Measurements from ENCODE around the gene MYCBP2. TPM values are rescaled to one million over a fixed set of nuclear protein-coding genes. Genes with fewer than 3 reads are reported as not detected.

MYCBP2 gene
- total RNA-seq, 1 donor from 2014 or later = 42.2 TPM

DNA sequence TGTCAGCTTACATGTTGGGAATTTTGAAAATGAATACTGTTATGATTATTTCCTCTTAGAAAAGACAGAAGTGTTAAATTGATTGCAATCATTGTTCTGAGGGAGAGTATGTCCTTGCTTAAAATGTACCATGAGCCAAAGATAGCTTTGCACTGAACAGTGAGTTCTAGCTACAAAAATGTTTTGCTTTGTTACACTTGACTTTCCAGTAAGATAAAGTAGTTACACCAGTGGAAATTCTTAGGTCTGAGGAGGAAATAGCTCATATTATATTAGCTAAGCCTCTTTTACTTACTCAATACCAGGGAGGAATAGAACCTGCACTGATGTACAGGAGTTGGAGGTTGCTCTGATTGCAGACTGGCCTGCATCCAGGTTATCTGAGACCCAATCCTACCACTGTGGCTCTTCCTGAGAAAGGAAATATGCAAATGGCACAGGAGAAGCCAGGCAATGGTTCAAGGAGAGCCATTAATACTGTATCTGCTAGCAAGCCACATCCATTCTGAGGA is 246.9 kb downstream of the MYCBP2 start:
- Histone ChIP-seq H3K36me3 (peaks cover 97% of the 10 kb centered on the region), H3K27me3 (ENCODE audit: low read depth) (no peaks in the 10 kb centered on the region), H3K4me1 (peaks cover 7% of the 10 kb centered on the region), H3K27ac (replicated peaks) (no peak overlapping the region), H3K4me3 (no peak overlapping the region), H3K9me3 (replicated peaks) (no peaks in the 10 kb centered on the region)
- intact Hi-C loops (cut with micrococcal nuclease) = no loop called here
- TF ChIP-seq, protein P1, sequence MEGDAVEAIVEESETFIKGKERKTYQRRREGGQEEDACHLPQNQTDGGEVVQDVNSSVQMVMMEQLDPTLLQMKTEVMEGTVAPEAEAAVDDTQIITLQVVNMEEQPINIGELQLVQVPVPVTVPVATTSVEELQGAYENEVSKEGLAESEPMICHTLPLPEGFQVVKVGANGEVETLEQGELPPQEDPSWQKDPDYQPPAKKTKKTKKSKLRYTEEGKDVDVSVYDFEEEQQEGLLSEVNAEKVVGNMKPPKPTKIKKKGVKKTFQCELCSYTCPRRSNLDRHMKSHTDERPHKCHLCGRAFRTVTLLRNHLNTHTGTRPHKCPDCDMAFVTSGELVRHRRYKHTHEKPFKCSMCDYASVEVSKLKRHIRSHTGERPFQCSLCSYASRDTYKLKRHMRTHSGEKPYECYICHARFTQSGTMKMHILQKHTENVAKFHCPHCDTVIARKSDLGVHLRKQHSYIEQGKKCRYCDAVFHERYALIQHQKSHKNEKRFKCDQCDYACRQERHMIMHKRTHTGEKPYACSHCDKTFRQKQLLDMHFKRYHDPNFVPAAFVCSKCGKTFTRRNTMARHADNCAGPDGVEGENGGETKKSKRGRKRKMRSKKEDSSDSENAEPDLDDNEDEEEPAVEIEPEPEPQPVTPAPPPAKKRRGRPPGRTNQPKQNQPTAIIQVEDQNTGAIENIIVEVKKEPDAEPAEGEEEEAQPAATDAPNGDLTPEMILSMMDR (IDR thresholded peaks at IDR 0.05; ENCODE audit: borderline replicate concordance) = no peak
- DNase-seq = no peak

DNA sequence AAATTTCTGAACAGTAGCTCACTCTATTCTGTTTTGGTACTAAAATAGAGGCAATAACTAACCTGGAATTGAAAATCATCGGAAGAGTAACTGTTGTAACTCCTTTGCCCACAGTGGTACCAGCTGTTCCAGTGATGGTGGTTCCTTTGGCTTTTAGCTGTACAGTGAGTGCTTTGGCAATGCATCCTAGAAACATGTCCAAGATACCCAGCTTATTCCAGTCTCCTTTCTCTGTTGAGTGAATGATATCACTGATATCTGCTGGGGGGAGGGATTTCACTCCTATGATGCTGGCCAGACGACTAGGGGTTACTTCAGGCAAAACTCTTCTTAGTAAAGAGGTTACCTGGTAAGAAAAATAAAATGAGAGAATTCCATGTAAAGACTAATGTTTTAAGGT is 259.4 kb downstream of the MYCBP2 start:
- H3K27ac ChIP-seq (replicated peaks) = peak overlapping the region; percentile 27
- H3K36me3 ChIP-seq = peaks cover 83% of the 10 kb centered on the region
- intact Hi-C loops (cut with micrococcal nuclease) = no loop called here

DNA sequence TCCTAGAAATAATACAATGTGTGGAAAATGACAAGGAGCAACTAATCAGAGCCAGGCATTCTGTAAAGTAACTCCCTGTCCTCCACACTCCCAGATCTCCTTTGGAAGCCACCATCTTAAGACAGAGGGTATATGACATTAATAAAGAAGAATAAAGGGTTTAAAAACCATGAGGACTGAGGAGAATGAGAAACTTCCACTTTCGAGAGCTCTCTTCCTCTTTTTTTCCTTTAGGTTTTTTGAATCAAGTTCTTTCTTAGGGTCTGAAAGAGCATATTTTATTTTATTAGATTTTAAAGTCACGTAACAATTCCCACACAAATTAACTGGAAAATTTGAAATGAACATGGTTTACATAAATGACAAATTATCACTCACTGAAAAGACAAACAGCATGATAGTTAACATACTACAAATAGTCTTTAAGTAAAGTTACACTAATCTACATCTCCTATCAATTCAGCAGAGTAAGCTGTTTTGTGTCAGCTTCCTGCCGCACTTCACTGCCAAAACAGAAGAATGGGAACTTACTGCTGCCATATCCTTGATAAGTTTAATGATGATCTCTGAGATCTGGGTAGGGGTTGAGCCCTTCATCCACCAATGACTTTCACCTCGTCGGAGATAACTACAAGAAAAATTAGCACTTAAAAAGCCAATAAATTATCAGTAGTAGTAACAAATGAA is 261.3 kb downstream of the MYCBP2 start:
- Histone ChIP-seq H3K27me3 (ENCODE audit: low read depth) (no peaks in the 10 kb centered on the region), H3K27ac (replicated peaks) (no peak overlapping the region), H3K36me3 (peaks cover 95% of the 10 kb centered on the region), H3K4me3 (no peak overlapping the region), H3K4me1 (peaks cover 10% of the 10 kb centered on the region), H3K9me3 (replicated peaks) (no peaks in the 10 kb centered on the region)
- TF ChIP-seq, protein P1 (IDR thresholded peaks at IDR 0.05; ENCODE audit: borderline replicate concordance) = no peak
- no peak for DNase-seq
- intact Hi-C loops (cut with micrococcal nuclease) = no loop called here

More for the DNA sequence above, 259.4 kb downstream of the MYCBP2 start:
- TF ChIP-seq, protein P1 (IDR thresholded peaks at IDR 0.05; ENCODE audit: borderline replicate concordance) = no peak
- Histone ChIP-seq H3K4me1 (peaks cover 10% of the 10 kb centered on the region), H3K4me3 (no peak overlapping the region), H3K27me3 (ENCODE audit: low read depth) (no peaks in the 10 kb centered on the region), H3K9me3 (replicated peaks) (no peaks in the 10 kb centered on the region)
- DNase-seq = no peak

GRCh38 chr13:77062097-77062496 is 264.8 kb downstream of the MYCBP2 start:
- intact Hi-C loops (cut with micrococcal nuclease) = no loop called here
- Histone ChIP-seq H3K36me3 (peaks cover 87% of the 10 kb centered on the region), H3K4me3 (no peak overlapping the region), H3K27me3 (ENCODE audit: low read depth) (no peaks in the 10 kb centered on the region), H3K4me1 (peaks cover under 1% of the 10 kb centered on the region), H3K27ac (replicated peaks) (no peak overlapping the region), H3K9me3 (replicated peaks) (no peaks in the 10 kb centered on the region)
- TF ChIP-seq, protein P1 (IDR thresholded peaks at IDR 0.05; ENCODE audit: borderline replicate concordance) = no peak
- DNase-seq = no peak

GRCh38 chr13:77061362-77061761 is 265.5 kb downstream of the MYCBP2 start:
- TF ChIP-seq, protein P1 (IDR thresholded peaks at IDR 0.05; ENCODE audit: borderline replicate concordance) = no peak
- Histone ChIP-seq H3K4me1 (no peaks in the 10 kb centered on the region), H3K27ac (replicated peaks) (no peak overlapping the region), H3K27me3 (ENCODE audit: low read depth) (no peaks in the 10 kb centered on the region), H3K36me3 (peaks cover 90% of the 10 kb centered on the region), H3K9me3 (replicated peaks) (no peaks in the 10 kb centered on the region), H3K4me3 (no peak overlapping the region)
- intact Hi-C loops (cut with micrococcal nuclease) = no loop called here
- no peak for DNase-seq
